GM13976 (cell line): ENCODE results near the gene PRAMEF11.
"Not testable (repeated sequence)": the region's sequence is repeated elsewhere in the genome, so short reads cannot be mapped to it uniquely, and the experiment has no call there.

Experiments
- DNase-seq: peaks from one replicate; pipeline ENCODE4 v3.0.0; 2012; ENCODE audit warnings: low spot score
- CTCF ChIP-seq: IDR thresholded peaks from 2 replicates; pipeline ENCODE4 v1.5.1; 2012; ENCODE audit warnings: borderline replicate concordance, mild to moderate bottlenecking; ENCODE audit not compliant: insufficient read depth; ENCODE audit errors: extremely low read depth, missing control alignments, control extremely low read depth
- in situ Hi-C: fragments of 300-500 bp; cut with MboI; formaldehyde crosslinking; loops from one replicate; pipeline ENCODE4 v1.12.0; 2022; ENCODE audit warnings: low sequenced_read_pairs, mixed read lengths, inconsistent platforms; ENCODE audit not compliant: unreplicated experiment

Gene PRAMEF11

DNA sequence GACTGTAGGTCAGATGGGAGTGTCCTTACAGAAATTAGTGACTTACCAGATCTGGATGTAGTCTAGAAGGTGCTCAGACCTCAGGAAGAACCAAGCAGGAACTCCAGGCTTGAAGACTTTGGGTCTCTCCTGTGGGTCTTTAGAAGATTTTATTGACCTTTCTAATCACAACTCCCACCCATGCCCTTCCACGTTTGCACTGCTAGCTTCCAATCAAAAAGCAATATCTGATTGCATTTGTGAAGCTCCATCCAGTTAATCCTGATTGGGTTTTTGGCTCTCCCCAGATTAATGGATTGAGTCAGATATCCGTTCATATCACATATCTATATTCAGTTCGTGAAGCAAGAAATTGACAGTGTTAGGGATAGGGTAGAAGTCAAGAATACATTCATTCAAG is at the start of gene PRAMEF11:
PRAMEF11 (minus strand) TSS at position 101 of the 400 bp plus-strand sequence. CDS start 2,621 bp downstream, outside the sequence.
- DNase-seq, in situ Hi-C loops: not testable (repeated sequence)

- DNase-seq, in situ Hi-C loops: not testable (repeated sequence)
These were observed 47.2 kb upstream of the PRAMEF11 start for GRCh38 chr1:12878453-12878852.

DNA sequence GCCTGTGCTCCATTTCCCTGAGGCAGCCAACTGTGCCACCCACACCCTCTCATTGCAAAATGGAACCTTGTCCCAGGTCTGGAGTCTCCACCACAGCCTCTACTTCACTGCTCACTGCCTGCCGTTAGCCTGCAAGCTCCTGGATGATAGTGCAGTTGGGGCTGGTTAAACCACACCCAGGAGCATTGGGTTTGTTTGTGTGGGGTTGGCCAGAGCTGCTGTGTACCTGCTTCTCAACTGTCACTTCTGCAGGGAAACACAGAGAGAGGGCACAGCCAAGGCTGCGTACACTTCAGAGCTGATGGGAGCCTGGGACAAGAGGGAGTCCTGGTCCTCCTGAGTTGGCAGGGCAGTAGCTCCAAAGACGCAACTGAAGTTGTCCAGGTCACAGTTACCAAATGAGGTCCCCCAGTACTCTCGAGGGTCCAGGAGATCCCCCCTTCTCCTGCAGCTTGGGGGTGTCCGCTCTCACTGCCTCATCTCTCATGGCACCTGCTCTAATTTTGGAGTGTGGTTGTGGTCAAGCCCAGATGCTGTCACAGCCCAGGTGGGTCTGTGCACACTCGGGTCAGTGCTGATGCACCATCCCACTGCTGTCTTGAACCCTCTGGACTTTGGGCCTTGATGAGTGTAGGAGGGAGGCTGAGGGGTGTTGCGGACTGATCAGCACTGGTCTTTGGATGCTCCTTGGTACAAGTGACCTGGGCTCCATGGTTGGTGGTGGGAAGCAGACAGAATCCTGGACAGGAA is 32.1 kb upstream of the PRAMEF11 start:
- in situ Hi-C loops, DNase-seq: not testable (repeated sequence)

- in situ Hi-C loops, DNase-seq: not testable (repeated sequence)
These were observed 25.6 kb upstream of the PRAMEF11 start, which contains the start of gene PRAMEF2 for GRCh38 chr1:12856786-12857185. TSS of gene PRAMEF2 (plus strand) at chr1:12857086. CDS start at chr1:12859010, 1,924 bp downstream.

DNA sequence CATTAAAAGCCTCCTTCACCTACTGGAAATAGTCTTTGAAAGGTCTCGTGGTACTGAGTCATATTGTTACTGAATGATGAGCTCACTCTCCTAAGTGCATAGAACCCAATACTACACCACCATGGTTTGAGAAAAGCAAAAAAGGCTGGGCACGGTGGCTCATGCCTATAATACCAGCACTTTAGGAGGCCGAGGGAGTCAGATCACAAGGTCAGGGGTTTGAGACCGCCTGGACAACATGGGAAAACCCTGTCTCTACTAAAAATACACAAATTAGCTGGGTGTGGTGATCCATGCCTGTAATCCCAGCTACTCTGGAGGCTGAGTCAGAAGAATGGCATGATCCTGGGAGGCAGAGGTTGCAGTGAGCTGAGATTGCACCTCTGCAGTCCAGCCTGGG is 20.6 kb upstream of the PRAMEF11 start:
- in situ Hi-C loops, result no loop called here
- DNase-seq, result no peak
- no peak for TF ChIP-seq CTCF

DNA sequence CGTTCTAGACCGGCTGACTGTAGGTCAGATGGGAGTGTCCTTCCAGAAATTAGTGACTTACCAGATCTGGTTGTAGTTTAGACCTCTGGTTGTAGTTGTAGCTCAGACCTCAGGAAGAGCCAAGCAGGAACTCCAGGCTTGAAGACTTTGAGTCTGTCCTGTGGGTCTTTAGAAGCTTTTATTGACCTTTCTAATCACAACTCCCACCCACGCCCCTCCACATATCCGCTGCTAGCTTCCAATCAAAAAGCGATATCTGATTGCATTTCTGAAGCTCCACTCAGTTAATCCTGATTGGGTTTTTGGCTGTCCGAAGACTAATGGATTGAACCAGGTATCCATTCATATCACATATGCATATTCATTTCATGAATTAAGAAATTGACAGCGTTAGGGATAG is 17.4 kb upstream of the PRAMEF11 start, which contains the start of gene HNRNPCL1:
HNRNPCL1 (minus strand) TSS at position 101 of the 400 bp plus-strand sequence. CDS start 431 bp downstream, outside the sequence.
- DNase-seq, in situ Hi-C loops: not testable (repeated sequence)

GRCh38 chr1:12833251-12833650 is 2.0 kb upstream of the PRAMEF11 start:
- DNase-seq, in situ Hi-C loops: not testable (repeated sequence)

GRCh38 chr1:12819061-12819460 is 12.1 kb downstream of the PRAMEF11 start:
- DNase-seq, in situ Hi-C loops: not testable (repeated sequence)

- no peak for DNase-seq
- no peak for TF ChIP-seq CTCF
- in situ Hi-C loops, result no loop called here
These were observed 19.8 kb downstream of the PRAMEF11 start for GRCh38 chr1:12811409-12811784.

GRCh38 chr1:12810691-12811408 is 20.4 kb downstream of the PRAMEF11 start:
- no peak for TF ChIP-seq CTCF
- in situ Hi-C loops, result no loop called here
- no peak for DNase-seq
